HUES6 (cell line): Measurements from ENCODE around the gene COX20.

ENCODE experiments used
- H3K27ac ChIP-seq: 2 replicates; pipeline ENCODE4 v1.7.0; 2013; ENCODE audit warnings: low read depth, mild to moderate bottlenecking, low read length, inconsistent platforms
- H3K27me3 ChIP-seq: 2 replicates; pipeline ENCODE4 v1.6.1; 2013; ENCODE audit warnings: low read length; ENCODE audit not compliant: control insufficient read depth, insufficient read depth
- H3K36me3 ChIP-seq: 2 replicates; pipeline ENCODE4 v1.6.1; 2013; ENCODE audit warnings: low read length; ENCODE audit not compliant: control insufficient read depth, insufficient read depth
- H3K4me1 ChIP-seq: 2 replicates; pipeline ENCODE4 v1.6.1; 2013; ENCODE audit warnings: low read length; ENCODE audit not compliant: control insufficient read depth, insufficient read depth
- H3K4me3 ChIP-seq: 2 replicates; pipeline ENCODE4 v1.5.1; 2013; ENCODE audit warnings: low read depth, low read length
- H3K9ac ChIP-seq: one replicate; pipeline ENCODE4 v1.6.1; 2013; ENCODE audit warnings: mild to moderate bottlenecking, low read length
- H3K9me3 ChIP-seq: 2 replicates; pipeline ENCODE4 v1.6.1; 2013; ENCODE audit warnings: low read depth, low read length; ENCODE audit not compliant: control insufficient read depth, insufficient read depth

COX20 gene

DNA sequence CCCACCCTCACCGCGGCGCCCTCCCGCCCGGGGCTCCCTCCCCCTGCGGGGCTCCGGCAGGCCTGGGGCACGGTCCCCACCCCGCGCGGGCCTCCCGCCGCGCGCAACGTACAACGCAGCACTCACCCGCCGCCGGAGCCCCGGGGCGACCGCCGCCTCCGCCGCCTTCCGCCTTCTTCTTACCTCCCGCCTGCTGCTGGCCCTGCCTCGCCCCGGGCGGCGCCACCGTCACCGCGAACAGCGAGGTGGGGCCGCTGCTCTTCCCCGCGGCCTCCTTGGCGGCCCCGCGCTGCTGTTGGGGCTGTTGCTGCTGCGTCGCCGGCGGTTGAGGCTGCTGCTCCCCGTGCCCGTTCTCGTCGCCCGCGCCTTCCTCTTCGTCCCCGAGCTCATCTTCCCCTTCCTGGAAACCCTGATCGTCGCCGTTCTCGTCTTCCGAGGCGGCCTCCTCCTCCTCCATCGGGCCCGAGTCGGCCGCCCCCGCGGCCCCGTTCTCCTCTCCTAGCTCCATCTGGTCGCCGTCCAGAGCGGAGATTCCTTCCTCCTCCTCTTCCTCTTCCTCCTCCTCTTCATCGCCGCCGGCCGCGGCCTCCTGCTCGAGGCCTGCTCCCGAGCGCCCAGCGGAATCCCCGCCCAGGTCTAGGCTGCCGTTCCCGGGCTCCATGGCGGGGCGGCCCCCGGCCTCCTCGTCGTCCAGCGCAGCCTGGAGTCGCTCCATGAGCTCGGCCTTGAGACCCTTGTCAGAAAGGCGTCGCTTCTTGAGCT, 28.2 kb downstream of the COX20 start:
- Histone ChIP-seq H3K27me3 (no peaks in the 10 kb centered on the region), H3K27ac (peak overlapping the region; percentile 99), H3K9ac (peak overlapping the region; percentile 100), H3K36me3 (peaks cover 49% of the 10 kb centered on the region), H3K4me1 (peaks cover 20% of the 10 kb centered on the region), H3K9me3 (no peaks in the 10 kb centered on the region), H3K4me3 (peak overlapping the region; percentile 98)

DNA sequence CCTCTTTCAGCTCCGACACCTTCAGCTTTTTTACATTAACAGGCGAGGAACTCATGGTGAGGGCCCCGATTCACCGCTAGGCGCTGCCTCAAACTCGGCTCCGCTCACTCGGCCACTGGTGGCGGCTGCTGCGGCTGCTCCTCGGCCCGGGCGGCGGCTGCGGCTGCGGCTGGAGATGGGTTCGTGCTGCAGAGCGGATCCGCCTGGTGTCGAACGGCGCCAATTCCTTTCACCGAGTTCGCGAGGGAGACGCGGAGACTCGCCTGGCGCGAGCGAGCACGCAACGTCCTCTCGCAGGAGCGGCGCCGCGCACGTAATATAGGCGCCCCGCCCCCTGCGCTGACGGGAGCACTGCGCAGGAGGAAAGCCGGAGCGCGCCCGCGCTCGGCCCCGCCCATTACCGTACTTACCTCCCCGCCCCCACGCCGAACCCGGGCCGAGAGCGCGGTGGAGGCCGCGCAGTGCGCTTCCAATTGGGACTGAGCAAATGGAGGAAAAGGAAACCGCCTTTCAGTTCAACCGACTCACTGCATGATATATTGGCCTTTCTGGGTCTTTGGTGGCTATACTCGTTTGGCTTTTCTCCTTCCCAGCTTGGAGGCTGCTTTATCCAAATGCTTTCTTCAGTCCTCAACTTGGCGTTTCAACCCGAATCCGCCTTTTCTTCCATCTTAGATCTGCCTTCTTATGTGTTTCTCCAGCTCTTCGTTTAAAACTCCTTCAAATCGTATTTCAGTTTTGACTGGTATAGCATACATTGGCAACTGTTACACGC, 29.0 kb downstream of the COX20 start, which contains the start of gene HNRNPU:
HNRNPU (minus strand) TSS at position 291 of the 775 bp plus-strand sequence; CDS start at position 55, 236 bp downstream.
- Histone ChIP-seq H3K4me3 (peak within 1 kb of the TSS; percentile 98), H3K27me3 (no peaks in the 10 kb centered on the region), H3K36me3 (peaks cover 41% of the 10 kb centered on the region), H3K27ac (peak within 1 kb of the TSS; percentile 99), H3K9me3 (no peaks in the 10 kb centered on the region), H3K4me1 (peaks cover 20% of the 10 kb centered on the region), H3K9ac (peak within 1 kb of the TSS; percentile 100)

DNA sequence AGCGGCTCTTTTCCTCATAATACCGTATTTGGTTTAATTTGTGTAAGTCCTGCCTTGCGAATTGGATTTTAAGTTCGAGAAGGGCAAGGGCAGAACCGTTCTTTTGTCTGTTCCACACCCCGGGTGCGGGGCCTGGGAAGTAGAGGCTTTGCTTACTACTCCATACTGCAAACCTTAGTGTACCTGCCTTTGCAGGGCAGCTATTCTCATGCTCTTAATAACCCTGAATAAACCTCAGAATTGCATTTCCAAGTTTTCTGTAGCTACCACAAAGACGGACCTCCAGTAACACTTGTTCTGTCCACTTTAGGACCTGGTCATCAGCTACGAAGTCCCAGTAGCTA, 29.5 kb downstream of the COX20 start:
- Histone ChIP-seq H3K4me1 (peaks cover 20% of the 10 kb centered on the region), H3K27ac (peak overlapping the region; percentile 92), H3K9me3 (no peaks in the 10 kb centered on the region), H3K9ac (peak overlapping the region; percentile 100), H3K36me3 (peaks cover 36% of the 10 kb centered on the region), H3K27me3 (no peaks in the 10 kb centered on the region), H3K4me3 (peak overlapping the region; percentile 98)

DNA sequence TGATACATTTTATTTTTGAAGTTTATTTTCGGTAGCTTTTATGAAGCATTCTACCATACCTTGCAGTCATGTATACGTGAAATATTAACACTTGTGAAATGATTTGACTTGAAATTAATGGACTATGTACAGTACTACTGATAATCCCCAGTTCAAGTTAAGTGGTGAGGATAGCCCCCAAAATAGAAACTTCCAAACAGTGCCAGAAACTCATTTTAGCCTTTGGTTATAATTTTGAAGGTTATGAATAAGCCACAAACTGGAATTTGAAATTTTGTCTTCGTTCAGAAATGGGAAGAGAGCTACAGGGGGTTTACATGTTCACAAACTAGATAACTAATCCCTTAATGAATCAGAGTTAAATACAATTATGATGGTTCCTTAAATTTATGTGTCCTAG, 30.4 kb downstream of the COX20 start:
- no peaks in the 10 kb centered on the region for H3K27me3 ChIP-seq
- H3K4me3 ChIP-seq, result peak overlapping the region; percentile 98; the same call in 1 of the 2 replicates
- H3K4me1 ChIP-seq, result peaks cover 13% of the 10 kb centered on the region
- H3K27ac ChIP-seq, result no peak overlapping the region
- peaks cover 28% of the 10 kb centered on the region for H3K36me3 ChIP-seq
- no peaks in the 10 kb centered on the region for H3K9me3 ChIP-seq
- H3K9ac ChIP-seq, result no peak overlapping the region

DNA sequence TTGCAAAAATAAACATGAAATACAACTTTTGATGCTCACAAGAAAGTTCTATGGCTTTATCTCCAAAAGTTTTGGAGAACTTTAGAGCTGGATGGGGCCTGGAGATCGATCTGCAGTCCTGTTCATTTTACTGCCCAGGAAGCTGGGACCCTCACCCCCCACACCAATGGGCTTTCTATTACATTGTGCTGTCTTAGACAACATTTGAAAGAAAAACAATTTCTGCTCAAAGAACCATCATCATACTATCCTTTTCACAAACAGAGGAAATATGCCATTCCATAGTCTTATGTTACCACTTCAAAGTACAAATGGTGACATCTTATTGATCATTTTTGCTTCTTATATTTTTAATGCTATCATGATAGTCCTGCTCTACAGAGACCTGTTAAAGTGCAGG, 30.9 kb downstream of the COX20 start:
- no peak overlapping the region for H3K27ac ChIP-seq
- peaks cover 22% of the 10 kb centered on the region for H3K36me3 ChIP-seq
- no peaks in the 10 kb centered on the region for H3K27me3 ChIP-seq
- H3K9me3 ChIP-seq, result no peaks in the 10 kb centered on the region
- H3K4me3 ChIP-seq, result no peak overlapping the region
- H3K9ac ChIP-seq, result no peak overlapping the region
- peaks cover 8% of the 10 kb centered on the region; the same call in 1 of the 2 replicates for H3K4me1 ChIP-seq

DNA sequence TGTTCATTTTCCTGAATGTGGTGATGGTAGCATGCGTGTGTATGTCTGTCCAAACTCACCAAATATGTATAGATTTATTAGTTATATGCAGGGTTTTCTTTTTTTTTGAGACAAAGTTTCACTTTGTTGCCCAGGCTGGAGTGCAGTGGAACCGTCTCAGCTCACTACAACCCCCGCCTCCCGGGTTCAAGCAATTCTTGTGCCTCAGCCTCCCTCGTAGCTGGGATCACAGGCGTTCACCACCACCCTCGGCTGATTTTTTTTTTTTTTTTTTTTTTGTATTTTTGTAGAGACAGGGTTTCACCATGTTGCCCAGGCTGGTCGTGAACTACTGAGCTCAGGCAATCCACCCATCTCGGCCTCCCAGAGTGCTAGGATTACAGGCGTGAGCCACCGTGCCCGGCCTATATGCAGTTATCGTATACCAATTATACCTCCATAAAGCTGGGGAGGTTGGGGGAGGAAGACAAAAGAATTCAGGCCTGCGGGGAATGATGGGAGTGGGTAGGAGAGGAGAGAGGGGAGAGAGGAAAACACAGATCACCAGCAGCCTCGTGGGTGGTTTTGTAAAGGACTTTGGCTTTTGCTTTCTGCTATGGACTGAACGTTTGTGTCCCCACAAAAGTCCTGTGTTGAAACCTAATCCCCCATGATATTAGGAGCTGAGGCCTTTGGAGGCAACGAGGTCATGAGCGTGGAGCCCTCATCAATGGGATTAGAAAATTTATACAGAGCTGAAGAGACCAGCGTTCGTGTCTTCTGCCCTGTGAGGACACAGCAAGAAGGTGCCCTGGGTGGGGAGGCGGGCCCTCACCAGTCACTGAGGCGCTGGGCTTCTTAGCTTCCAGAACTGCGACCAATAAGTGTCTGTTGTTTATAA, 33.3 kb downstream of the COX20 start:
- 0 out of 2 replicates have a peak, but pooled peaks cover 5% of the 10 kb centered on the region for H3K36me3 ChIP-seq
- H3K9me3 ChIP-seq, result no peaks in the 10 kb centered on the region
- H3K4me3 ChIP-seq, result no peak overlapping the region
- H3K9ac ChIP-seq, result no peak overlapping the region
- no peak overlapping the region for H3K27ac ChIP-seq
- H3K27me3 ChIP-seq, result no peaks in the 10 kb centered on the region
- H3K4me1 ChIP-seq, result peaks cover 8% of the 10 kb centered on the region; the same call in 1 of the 2 replicates

DNA sequence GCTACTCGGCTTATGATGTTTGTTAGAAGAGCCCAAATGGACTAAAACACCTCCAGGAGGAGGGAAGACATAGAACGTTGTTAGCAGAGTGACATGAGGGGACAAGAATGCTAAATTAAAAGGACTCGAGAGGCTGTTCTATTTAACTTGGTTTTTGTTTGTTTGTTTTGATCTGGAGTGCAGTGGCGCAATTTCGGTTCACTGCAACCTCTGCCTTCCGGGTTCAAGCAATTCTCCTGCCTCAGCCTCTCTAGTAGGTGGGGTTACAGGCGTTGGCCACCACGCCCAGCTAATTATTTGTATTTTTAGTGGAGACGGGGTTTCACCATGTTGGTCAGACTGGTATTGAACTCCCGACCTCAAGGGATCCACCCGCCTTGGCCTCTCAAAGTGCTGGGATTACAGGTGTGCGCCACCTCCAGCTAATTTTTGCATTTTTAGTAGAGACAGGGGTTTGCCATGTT, 33.9 kb downstream of the COX20 start:
- Histone ChIP-seq H3K36me3 (no peaks in the 10 kb centered on the region), H3K9me3 (no peaks in the 10 kb centered on the region), H3K4me3 (no peak overlapping the region), H3K27me3 (no peaks in the 10 kb centered on the region), H3K4me1 (peaks cover 8% of the 10 kb centered on the region; the same call in 1 of the 2 replicates), H3K9ac (no peak overlapping the region), H3K27ac (no peak overlapping the region)

DNA sequence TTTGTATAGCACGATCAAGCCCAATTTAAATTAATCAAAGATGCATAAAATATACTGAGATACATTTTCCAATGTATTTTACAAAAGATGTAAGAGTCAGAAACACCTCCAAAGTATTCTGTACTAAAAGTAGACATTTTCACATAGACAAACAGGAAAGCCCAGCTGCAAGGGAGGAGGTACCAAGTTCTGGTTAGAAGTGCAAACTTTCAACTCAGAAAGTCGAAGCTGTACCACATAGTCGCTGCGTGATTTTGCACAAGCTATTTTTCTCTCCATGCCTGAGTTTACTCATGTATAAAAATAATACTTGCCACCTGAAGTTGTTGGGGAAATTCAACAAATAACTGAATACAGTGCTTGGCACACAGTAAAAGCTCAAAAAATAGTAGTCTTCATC, 34.5 kb downstream of the COX20 start:
- no peaks in the 10 kb centered on the region for H3K36me3 ChIP-seq
- H3K9ac ChIP-seq, result no peak overlapping the region
- peaks cover 9% of the 10 kb centered on the region for H3K4me1 ChIP-seq
- H3K9me3 ChIP-seq, result no peaks in the 10 kb centered on the region
- H3K27me3 ChIP-seq, result no peaks in the 10 kb centered on the region
- no peak overlapping the region for H3K27ac ChIP-seq
- H3K4me3 ChIP-seq, result no peak overlapping the region

DNA sequence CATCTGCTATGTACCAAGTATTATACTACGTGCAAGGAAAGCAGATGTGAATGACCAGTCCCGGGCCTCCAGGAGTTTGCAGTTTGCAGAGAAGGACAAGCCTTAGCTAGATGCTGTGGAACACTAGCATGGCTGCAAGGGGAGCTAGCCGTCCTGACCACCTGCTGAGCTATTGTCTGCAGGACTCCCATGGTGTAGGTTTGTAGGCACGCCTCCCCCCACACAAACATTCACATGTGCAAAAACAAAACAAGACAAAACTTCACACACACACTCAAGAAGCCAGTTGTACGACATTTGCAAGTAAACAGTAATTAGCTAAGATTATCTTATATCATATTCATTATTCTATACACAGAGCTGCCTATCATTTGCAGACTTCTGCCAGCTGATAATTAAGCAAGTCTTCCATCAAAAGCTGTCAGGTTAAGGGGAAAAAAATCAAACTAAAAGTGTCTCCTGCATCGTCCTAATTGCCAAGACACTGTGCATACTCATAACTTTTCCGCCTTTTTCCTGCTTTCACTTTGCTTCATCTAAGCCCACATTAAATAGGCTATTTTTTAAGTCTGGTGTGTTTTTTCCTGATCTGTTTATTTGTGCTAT, 39.6 kb downstream of the COX20 start:
- H3K27ac ChIP-seq, result no peak overlapping the region
- H3K4me3 ChIP-seq, result no peak overlapping the region
- H3K27me3 ChIP-seq, result no peaks in the 10 kb centered on the region
- H3K36me3 ChIP-seq, result no peaks in the 10 kb centered on the region
- H3K9ac ChIP-seq, result no peak overlapping the region
- H3K4me1 ChIP-seq, result peaks cover 6% of the 10 kb centered on the region
- H3K9me3 ChIP-seq, result no peaks in the 10 kb centered on the region

DNA sequence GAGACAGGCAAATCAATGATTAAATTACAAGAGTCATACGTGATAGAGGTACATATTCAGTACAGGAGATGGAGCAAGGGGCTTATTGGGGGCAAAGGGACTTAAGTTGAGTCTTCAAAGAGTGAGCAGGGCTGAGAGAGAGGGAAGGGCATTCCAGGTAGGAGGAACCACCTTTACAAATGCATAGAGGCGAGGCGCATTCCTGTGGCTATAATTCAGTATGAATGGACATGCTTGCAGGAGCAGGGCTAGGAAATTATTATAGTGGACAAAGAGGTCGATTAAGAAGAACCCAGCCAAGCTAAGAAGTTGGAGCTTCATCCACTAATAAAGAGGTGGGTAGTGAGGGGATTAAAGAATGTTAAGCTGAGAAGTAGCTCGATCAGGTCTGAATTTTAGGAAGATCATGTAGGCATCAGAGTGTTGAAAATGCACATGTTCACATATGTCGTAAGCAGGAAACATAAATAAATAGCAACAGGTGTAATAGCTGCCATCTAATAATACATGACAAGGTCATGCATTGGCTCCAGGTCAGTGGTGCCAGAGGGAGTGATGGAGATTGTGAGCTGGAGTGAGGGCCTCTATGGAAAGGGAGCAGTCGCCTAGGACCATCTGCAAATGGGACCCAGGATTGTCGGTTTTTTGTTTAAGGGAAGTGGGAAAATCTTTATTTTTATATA, 40.9 kb downstream of the COX20 start:
- Histone ChIP-seq H3K27ac (no peak overlapping the region), H3K4me1 (peaks cover 12% of the 10 kb centered on the region), H3K9ac (no peak overlapping the region), H3K9me3 (no peaks in the 10 kb centered on the region), H3K4me3 (no peak overlapping the region), H3K27me3 (no peaks in the 10 kb centered on the region), H3K36me3 (no peaks in the 10 kb centered on the region)
